Transverse colon (tissue), 3 donors: ENCODE measurements around the gene NDRG3.

Experiments
- CTCF ChIP-seq, 5 experiments: fragments of 200-600 bp in 3 of 5; fragments of 450-650 bp in 2 of 5; sonication (generic) in 3 of 5; IDR thresholded peaks; 1 replicate in 2 of 5; 2 replicates in 3 of 5; pipeline ENCODE4 v1.5.1; 2016 to 2017; ENCODE audit warnings: antibody characterized with exemption in 5 of 5, inconsistent platforms in 3 of 5, mild to moderate bottlenecking in 2 of 5, moderate library complexity in 1 of 5
- POLR2A ChIP-seq: fragments of 450-650 bp; IDR thresholded peaks from one replicate; pipeline ENCODE4 v1.6.1; 2016; ENCODE audit warnings: antibody characterized with exemption, mild to moderate bottlenecking, moderate library complexity

- TF ChIP-seq CTCF (IDR thresholded peaks at IDR 0.05) (no peak), POLR2A (no peak)
These were observed 125.0 kb downstream of the NDRG3 start for GRCh38 chr20:36620917-36621316.
